ENCODE data around the gene LRFN3.
"Not testable (repeated sequence)": the region's sequence is repeated elsewhere in the genome, so short reads cannot be mapped to it uniquely, and the experiment has no call there.

The LRFN3 gene

GRCh38 chr19:35960432-35960972, 24.3 kb downstream of the LRFN3 start:
- TF ChIP-seq POLR2AphosphoS5 (IDR thresholded peaks at IDR 0.05; ENCODE audit: borderline replicate concordance, low read depth, low read length) (no peak), EZH2 (IDR thresholded peaks at IDR 0.05) (no peak), FOXP2 (optimal IDR thresholded peaks at IDR 0.05; ENCODE audit: control extremely low read depth, extremely low read length, insufficient read depth) (no peak)
- H3K27ac ChIP-seq: no peak overlapping the region
- no peaks in the 10 kb centered on the region for H3K36me3 ChIP-seq (ENCODE audit: insufficient read depth, low read length)
- H3K4me3 ChIP-seq: no peak overlapping the region
- no peak overlapping the region for H3K9ac ChIP-seq (ENCODE audit: insufficient read length)
- DNase-seq (ENCODE audit: low read depth, low spot score): no peak
- H3K9me3 ChIP-seq (ENCODE audit: low read depth, low read length): no peaks in the 10 kb centered on the region

DNA sequence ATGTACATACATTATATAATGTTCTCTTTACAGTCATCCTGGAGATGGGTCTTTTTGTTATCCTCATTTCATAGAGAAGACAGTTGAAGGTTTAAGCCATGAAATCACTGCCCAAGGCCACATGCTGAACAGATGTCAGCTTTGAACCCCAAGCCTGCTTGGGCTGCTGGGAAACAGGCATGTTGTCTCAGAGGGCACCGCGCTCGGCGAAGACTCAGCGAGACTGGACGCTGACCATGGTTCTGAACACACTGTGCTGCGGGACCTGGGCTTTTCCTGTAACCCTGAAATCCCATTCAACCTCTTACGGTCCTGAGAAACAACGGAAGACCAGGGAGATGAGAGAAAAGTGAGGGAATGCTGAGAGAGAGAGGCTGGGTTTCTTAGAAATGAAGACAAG, 27.3 kb downstream of the LRFN3 start:
- Histone ChIP-seq H3K36me3 (ENCODE audit: insufficient read depth, low read length) (no peaks in the 10 kb centered on the region), H3K9ac (ENCODE audit: insufficient read length) (no peak overlapping the region), H3K9me3 (ENCODE audit: low read depth, low read length) (no peaks in the 10 kb centered on the region), H3K4me3 (no peak overlapping the region), H3K27ac (no peak overlapping the region)
- DNase-seq (ENCODE audit: low read depth, low spot score): no peak
- TF ChIP-seq FOXP2 (optimal IDR thresholded peaks at IDR 0.05; ENCODE audit: control extremely low read depth, extremely low read length, insufficient read depth) (no peak), POLR2AphosphoS5 (IDR thresholded peaks at IDR 0.05; ENCODE audit: borderline replicate concordance, low read depth, low read length) (no peak), EZH2 (IDR thresholded peaks at IDR 0.05) (no peak)

GRCh38 chr19:35966771-35967170, 30.6 kb downstream of the LRFN3 start:
- Histone ChIP-seq H3K4me3 (no peak overlapping the region), H3K36me3 (ENCODE audit: insufficient read depth, low read length) (no peaks in the 10 kb centered on the region), H3K27ac (no peak overlapping the region), H3K9ac (ENCODE audit: insufficient read length) (no peak overlapping the region), H3K9me3 (ENCODE audit: low read depth, low read length) (no peaks in the 10 kb centered on the region)
- TF ChIP-seq POLR2AphosphoS5 (IDR thresholded peaks at IDR 0.05; ENCODE audit: borderline replicate concordance, low read depth, low read length) (no peak), FOXP2 (optimal IDR thresholded peaks at IDR 0.05; ENCODE audit: control extremely low read depth, extremely low read length, insufficient read depth) (no peak), EZH2 (IDR thresholded peaks at IDR 0.05) (no peak)
- no peak for DNase-seq (ENCODE audit: low read depth, low spot score)

- Histone ChIP-seq H3K4me3 (no peak overlapping the region), H3K27ac (no peak overlapping the region), H3K36me3 (ENCODE audit: insufficient read depth, low read length) (no peaks in the 10 kb centered on the region), H3K9ac (ENCODE audit: insufficient read length) (no peak overlapping the region), H3K9me3 (ENCODE audit: low read depth, low read length) (no peaks in the 10 kb centered on the region)
- TF ChIP-seq FOXP2 (optimal IDR thresholded peaks at IDR 0.05; ENCODE audit: control extremely low read depth, extremely low read length, insufficient read depth) (no peak), EZH2 (IDR thresholded peaks at IDR 0.05) (no peak), POLR2AphosphoS5 (IDR thresholded peaks at IDR 0.05; ENCODE audit: borderline replicate concordance, low read depth, low read length) (no peak)
- no peak for DNase-seq (ENCODE audit: low read depth, low spot score)
These were observed 37.3 kb downstream of the LRFN3 start for GRCh38 chr19:35973487-35973886.

DNA sequence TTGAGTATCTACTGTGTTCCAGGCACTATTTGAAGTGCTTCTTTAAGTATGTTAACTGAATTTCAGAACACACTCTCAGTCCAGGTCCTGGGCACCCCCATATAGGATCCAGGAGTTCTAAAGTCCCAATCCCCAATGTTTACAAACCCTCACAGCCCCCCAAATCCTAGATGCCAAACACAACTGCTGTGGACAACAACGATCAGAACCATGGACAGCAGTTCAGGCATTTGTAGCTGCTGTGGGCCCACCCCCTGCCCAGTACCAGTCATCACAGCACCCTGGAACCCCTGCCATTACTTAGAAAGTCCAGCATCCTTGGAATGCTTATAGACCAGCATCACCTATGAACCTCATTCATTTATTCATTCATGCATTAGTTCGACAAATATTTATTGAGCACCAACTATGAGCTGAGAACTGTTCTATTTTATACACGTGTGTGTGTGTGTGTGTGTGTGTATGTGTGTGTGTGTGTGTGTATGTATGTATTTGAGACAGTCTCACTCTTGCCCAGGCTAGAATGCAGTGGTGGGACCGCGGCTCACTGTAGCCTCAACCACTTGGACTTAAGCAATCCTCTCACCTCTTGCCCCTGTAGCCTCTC, 39.5 kb downstream of the LRFN3 start:
- no peak for DNase-seq (ENCODE audit: low read depth, low spot score)

DNA sequence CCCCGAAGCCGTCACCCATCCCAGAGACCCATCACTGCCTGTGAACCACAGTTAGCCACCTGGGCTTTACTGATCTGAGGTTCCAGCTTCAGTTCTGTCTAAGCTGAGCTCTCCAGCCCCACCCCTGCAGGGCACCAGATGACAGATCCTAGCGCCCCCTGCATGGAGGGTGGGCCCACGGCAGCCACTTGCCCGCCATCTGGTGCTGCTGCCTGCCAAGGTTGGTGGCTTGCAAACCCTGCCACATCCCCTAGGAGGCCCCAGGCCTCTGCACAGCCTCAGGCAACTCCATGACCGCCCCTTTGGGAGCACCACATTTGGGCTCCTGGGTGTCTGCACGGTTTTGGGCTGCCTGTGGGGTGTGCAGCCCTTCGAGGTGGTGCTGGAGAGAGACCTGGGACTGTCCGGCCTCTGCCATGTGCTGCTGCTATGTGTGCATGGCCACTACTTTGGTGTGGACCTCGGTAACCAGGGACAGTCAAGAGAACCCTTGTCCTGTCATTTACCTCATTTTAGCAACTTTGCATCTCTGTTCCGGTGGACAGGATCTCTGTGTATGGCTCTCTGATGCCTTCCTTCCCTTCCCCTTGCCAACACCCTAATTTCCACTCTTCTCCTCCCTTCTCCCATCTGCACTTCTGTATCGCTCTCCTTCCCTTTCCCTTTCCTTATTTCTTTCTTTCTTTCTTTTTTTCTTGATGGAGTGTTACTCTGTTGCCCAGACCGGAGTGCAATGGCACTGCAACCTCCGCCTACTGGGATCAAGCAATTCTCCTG, 41.5 kb downstream of the LRFN3 start:
- H3K36me3 ChIP-seq (ENCODE audit: insufficient read depth, low read length): no peaks in the 10 kb centered on the region
- H3K9me3 ChIP-seq (ENCODE audit: low read depth, low read length): no peaks in the 10 kb centered on the region
- H3K27ac ChIP-seq: no peak overlapping the region
- no peak for DNase-seq (ENCODE audit: low read depth, low spot score)
- no peak overlapping the region for H3K9ac ChIP-seq (ENCODE audit: insufficient read length)
- no peak for TF ChIP-seq EZH2 (IDR thresholded peaks at IDR 0.05)
- TF ChIP-seq FOXP2 (optimal IDR thresholded peaks at IDR 0.05; ENCODE audit: control extremely low read depth, extremely low read length, insufficient read depth): no peak
- no peak for TF ChIP-seq POLR2AphosphoS5 (IDR thresholded peaks at IDR 0.05; ENCODE audit: borderline replicate concordance, low read depth, low read length)
- no peak overlapping the region for H3K4me3 ChIP-seq

More for the DNA sequence above, 39.5 kb downstream of the LRFN3 start:
- no peak overlapping the region for H3K4me3 ChIP-seq
- H3K9ac ChIP-seq (ENCODE audit: insufficient read length): no peak overlapping the region
- TF ChIP-seq FOXP2 (optimal IDR thresholded peaks at IDR 0.05; ENCODE audit: control extremely low read depth, extremely low read length, insufficient read depth): no peak
- no peak for TF ChIP-seq POLR2AphosphoS5 (IDR thresholded peaks at IDR 0.05; ENCODE audit: borderline replicate concordance, low read depth, low read length)
- TF ChIP-seq EZH2 (IDR thresholded peaks at IDR 0.05): no peak
- H3K27ac ChIP-seq: no peak overlapping the region
- H3K36me3 ChIP-seq (ENCODE audit: insufficient read depth, low read length): no peaks in the 10 kb centered on the region
- no peaks in the 10 kb centered on the region for H3K9me3 ChIP-seq (ENCODE audit: low read depth, low read length)

GRCh38 chr19:35978271-35978670, 42.1 kb downstream of the LRFN3 start:
- no peak for TF ChIP-seq FOXP2 (optimal IDR thresholded peaks at IDR 0.05; ENCODE audit: control extremely low read depth, extremely low read length, insufficient read depth)
- no peak for TF ChIP-seq POLR2AphosphoS5 (IDR thresholded peaks at IDR 0.05; ENCODE audit: borderline replicate concordance, low read depth, low read length)
- no peak for TF ChIP-seq EZH2 (IDR thresholded peaks at IDR 0.05)
- DNase-seq (ENCODE audit: low read depth, low spot score): no peak
- H3K9ac ChIP-seq (ENCODE audit: insufficient read length): no peak overlapping the region

GRCh38 chr19:35978832-35979365, 42.7 kb downstream of the LRFN3 start:
- TF ChIP-seq POLR2AphosphoS5 (IDR thresholded peaks at IDR 0.05; ENCODE audit: borderline replicate concordance, low read depth, low read length): no peak
- no peak for TF ChIP-seq FOXP2 (optimal IDR thresholded peaks at IDR 0.05; ENCODE audit: control extremely low read depth, extremely low read length, insufficient read depth)
- no peak for TF ChIP-seq EZH2 (IDR thresholded peaks at IDR 0.05)
- no peak for DNase-seq (ENCODE audit: low read depth, low spot score)
- H3K36me3 ChIP-seq (ENCODE audit: insufficient read depth, low read length): no peaks in the 10 kb centered on the region
- H3K9ac ChIP-seq (ENCODE audit: insufficient read length): no peak overlapping the region
- no peak overlapping the region for H3K27ac ChIP-seq
- no peaks in the 10 kb centered on the region for H3K9me3 ChIP-seq (ENCODE audit: low read depth, low read length)
- no peak overlapping the region for H3K4me3 ChIP-seq

More at GRCh38 chr19:35978271-35978670, 42.1 kb downstream of the LRFN3 start:
- H3K27ac ChIP-seq: no peak overlapping the region
- no peaks in the 10 kb centered on the region for H3K9me3 ChIP-seq (ENCODE audit: low read depth, low read length)
- H3K36me3 ChIP-seq (ENCODE audit: insufficient read depth, low read length): no peaks in the 10 kb centered on the region
- no peak overlapping the region for H3K4me3 ChIP-seq

DNA sequence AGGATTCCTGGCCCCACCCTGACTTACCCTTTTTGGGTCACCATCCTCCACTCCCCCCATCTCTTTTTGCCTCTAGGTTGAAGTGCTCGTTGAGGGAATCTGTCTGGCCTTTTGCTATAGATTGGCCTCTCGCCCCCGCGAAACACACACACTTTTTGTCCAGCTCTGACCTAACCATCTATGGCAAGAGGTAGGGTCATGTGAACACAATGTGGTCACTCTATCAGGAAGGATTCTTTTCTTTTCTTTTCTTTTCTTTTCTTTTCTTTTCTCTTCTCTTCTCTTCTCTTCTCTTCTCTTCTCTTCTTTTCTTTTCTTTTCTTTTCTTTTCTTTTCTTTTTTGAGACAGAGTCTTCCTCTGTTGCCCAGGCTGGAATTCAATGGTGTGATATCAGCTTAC, 44.8 kb downstream of the LRFN3 start:
- H3K9me3 ChIP-seq (ENCODE audit: low read depth, low read length); H3K36me3 ChIP-seq (ENCODE audit: insufficient read depth, low read length); H3K27ac ChIP-seq; DNase-seq (ENCODE audit: low read depth, low spot score); H3K9ac ChIP-seq (ENCODE audit: insufficient read length); H3K4me3 ChIP-seq: not testable (repeated sequence)

Measured in SK-N-MC (cell line).